ENCODE data around the gene EPAS1. TPM values are rescaled to one million over a fixed set of nuclear protein-coding genes. Genes with fewer than 3 reads are reported as not detected.
A peak's percentile ranks its signal among the peaks of the same experiment; 100 is the strongest.
"Not testable (repeated sequence)": the region's sequence is repeated elsewhere in the genome, so short reads cannot be mapped to it uniquely, and the experiment has no call there.

EPAS1 gene
- total RNA-seq, 4 donors from 2014 or later, result 126 to 249 (median 148) TPM

GRCh38 chr2:46392561-46393346, 95.5 kb downstream of the EPAS1 start:
- TF ChIP-seq POLR2A (IDR thresholded peaks at IDR 0.05) (no peak), CTCF (IDR thresholded peaks at IDR 0.05) (no peak)
- H3K4me3 ChIP-seq (ENCODE audit: low read depth, poor library complexity, severe bottlenecking), result no peak overlapping the region
- 83 to 87% methylated on average over 12 of the region's 12 CpGs for WGBS, 2 donors
- intact Hi-C loops (cut with DNase I; ENCODE audit: low total_unique reads), result no loop called here
- DNase-seq (ENCODE audit: low spot score in 2 of 2), result peak in 1 of 2 donors; percentile 6

GRCh38 chr2:46393347-46393820, 96.2 kb downstream of the EPAS1 start:
- TF ChIP-seq POLR2A (IDR thresholded peaks at IDR 0.05) (no peak), CTCF (IDR thresholded peaks at IDR 0.05) (no peak)
- 89 to 93% methylated on average over 12 of the region's 12 CpGs for WGBS, 2 donors
- H3K4me3 ChIP-seq (ENCODE audit: low read depth, poor library complexity, severe bottlenecking), result no peak overlapping the region
- intact Hi-C loops (cut with DNase I; ENCODE audit: low total_unique reads), result no loop called here
- peak in 1 of 2 donors; percentile 4 for DNase-seq (ENCODE audit: low spot score in 2 of 2)

GRCh38 chr2:46393865-46394264, 96.7 kb downstream of the EPAS1 start:
- DNase-seq (ENCODE audit: low spot score in 2 of 2), result no peak
- H3K4me3 ChIP-seq (ENCODE audit: low read depth, poor library complexity, severe bottlenecking), result no peak overlapping the region
- 91 to 96% methylated on average over 3 of the region's 3 CpGs for WGBS, 2 donors
- intact Hi-C loops (cut with DNase I; ENCODE audit: low total_unique reads), result no loop called here
- TF ChIP-seq CTCF (IDR thresholded peaks at IDR 0.05) (no peak), POLR2A (IDR thresholded peaks at IDR 0.05) (no peak)

- no peak for DNase-seq (ENCODE audit: low spot score in 2 of 2)
- H3K4me3 ChIP-seq (ENCODE audit: low read depth, poor library complexity, severe bottlenecking), result no peak overlapping the region
- intact Hi-C loops (cut with DNase I; ENCODE audit: low total_unique reads), result no loop called here
- 56 to 63% methylated on average over 9 of the region's 9 CpGs for WGBS, 2 donors
- TF ChIP-seq POLR2A (IDR thresholded peaks at IDR 0.05) (no peak), CTCF (IDR thresholded peaks at IDR 0.05) (no peak)
Observed at GRCh38 chr2:46394649-46395510, 97.7 kb downstream of the EPAS1 start.

GRCh38 chr2:46395730-46396129, 98.5 kb downstream of the EPAS1 start:
- DNase-seq (ENCODE audit: low spot score in 2 of 2); H3K4me3 ChIP-seq (ENCODE audit: low read depth, poor library complexity, severe bottlenecking); intact Hi-C loops (cut with DNase I; ENCODE audit: low total_unique reads): not testable (repeated sequence)
- WGBS, 2 donors, result 91 to 100% methylated on average over 1 of the region's 1 CpG

- WGBS, 2 donors, result 48 to 53% methylated on average over 1 of the region's 1 CpG
- intact Hi-C loops (cut with DNase I; ENCODE audit: low total_unique reads), result no loop called here
- DNase-seq (ENCODE audit: low spot score in 2 of 2), result no peak
- no peak overlapping the region for H3K4me3 ChIP-seq (ENCODE audit: low read depth, poor library complexity, severe bottlenecking)
- TF ChIP-seq POLR2A (IDR thresholded peaks at IDR 0.05), result no peak
- TF ChIP-seq CTCF (IDR thresholded peaks at IDR 0.05), result no peak
Observed at GRCh38 chr2:46400016-46400415, 102.8 kb downstream of the EPAS1 start.
